Trophoblast cell (in vitro differentiated cells and primary cell): ENCODE results near the gene SLC6A12.

Experiments
- DNase-seq, 2 donors: peaks; one replicate each; pipeline ENCODE4 v3.0.0-alpha.2; 2016
- H2AFZ ChIP-seq: 2 replicates; pipeline ENCODE4 v1.6.1; 2013; ENCODE audit warnings: low read length, moderate library complexity, mild to moderate bottlenecking; ENCODE audit not compliant: insufficient read depth, poor library complexity
- H2AK5ac ChIP-seq: 2 replicates; pipeline ENCODE4 v1.6.1; 2013; ENCODE audit warnings: mild to moderate bottlenecking, low read length
- H2BK120ac ChIP-seq: 2 replicates; pipeline ENCODE4 v1.6.1; 2013; ENCODE audit warnings: low read length, mild to moderate bottlenecking, moderate library complexity; ENCODE audit not compliant: insufficient read depth, poor library complexity
- H2BK12ac ChIP-seq: 2 replicates; pipeline ENCODE4 v1.6.1; 2013; ENCODE audit warnings: mild to moderate bottlenecking, low read length, moderate library complexity
- H2BK5ac ChIP-seq: 2 replicates; pipeline ENCODE4 v1.6.1; 2013; ENCODE audit warnings: low read length, low read depth, moderate library complexity, mild to moderate bottlenecking; ENCODE audit not compliant: poor library complexity
- H3K14ac ChIP-seq: 2 replicates; pipeline ENCODE4 v1.6.1; 2013; ENCODE audit warnings: mild to moderate bottlenecking, low read length
- H3K18ac ChIP-seq: 2 replicates; pipeline ENCODE4 v1.6.1; 2013; ENCODE audit warnings: mild to moderate bottlenecking, low read length
- H3K23ac ChIP-seq: 2 replicates; pipeline ENCODE4 v1.6.1; 2013; ENCODE audit warnings: low read length
- H3K27ac ChIP-seq: 2 replicates; pipeline ENCODE4 v1.5.1; 2013; ENCODE audit warnings: low read depth, mild to moderate bottlenecking, inconsistent platforms, low read length, moderate library complexity
- H3K27me3 ChIP-seq: 2 replicates; pipeline ENCODE4 v1.6.1; 2013; ENCODE audit warnings: inconsistent platforms, mild to moderate bottlenecking, low read length, moderate library complexity; ENCODE audit not compliant: insufficient read depth
- H3K36me3 ChIP-seq, 2 experiments: 1 replicate in 1 of 2; 2 replicates in 1 of 2; pipeline ENCODE4 v1.6.1; 2013; ENCODE audit warnings: low read length in 2 of 2, mild to moderate bottlenecking in 2 of 2, moderate library complexity in 1 of 2; ENCODE audit not compliant: insufficient read depth in 2 of 2, control insufficient read depth in 1 of 2
- H3K4ac ChIP-seq: 2 replicates; pipeline ENCODE4 v1.6.1; 2013; ENCODE audit warnings: low read depth, mild to moderate bottlenecking, low read length, moderate library complexity
- H3K4me1 ChIP-seq, 2 experiments: 1 replicate in 1 of 2; 2 replicates in 1 of 2; pipeline ENCODE4 v1.6.1; 2013; ENCODE audit warnings: low read length in 2 of 2, mild to moderate bottlenecking in 2 of 2, moderate library complexity in 1 of 2; ENCODE audit not compliant: insufficient read depth in 2 of 2, control insufficient read depth in 1 of 2
- H3K4me2 ChIP-seq: 2 replicates; pipeline ENCODE4 v1.6.1; 2013; ENCODE audit warnings: inconsistent platforms, mild to moderate bottlenecking, low read length, moderate library complexity
- H3K4me3 ChIP-seq: 2 replicates; pipeline ENCODE4 v1.5.1; 2013; ENCODE audit warnings: mild to moderate bottlenecking, low read depth, low read length, inconsistent platforms
- H3K79me1 ChIP-seq: one replicate; pipeline ENCODE4 v1.6.1; 2013; ENCODE audit warnings: low read length
- H3K79me2 ChIP-seq: 2 replicates; pipeline ENCODE4 v1.6.1; 2013; ENCODE audit warnings: low read length, mild to moderate bottlenecking; ENCODE audit not compliant: control insufficient read depth, insufficient read depth, poor library complexity
- H3K9ac ChIP-seq: 2 replicates; pipeline ENCODE4 v1.6.1; 2013; ENCODE audit warnings: mild to moderate bottlenecking, low read length
- H3K9me3 ChIP-seq: 2 replicates; pipeline ENCODE4 v1.6.1; 2013; ENCODE audit warnings: low read depth, mild to moderate bottlenecking, control low read depth, inconsistent platforms, low read length; ENCODE audit not compliant: insufficient read depth
- H4K12ac ChIP-seq: 2 replicates; pipeline ENCODE4 v1.6.1; 2013; ENCODE audit warnings: low read depth, mild to moderate bottlenecking, low read length, moderate library complexity
- H4K8ac ChIP-seq: 2 replicates; pipeline ENCODE4 v1.6.1; 2013; ENCODE audit warnings: low read depth, mild to moderate bottlenecking, low read length, moderate library complexity
- H4K91ac ChIP-seq: one replicate; pipeline ENCODE4 v1.6.1; 2013; ENCODE audit warnings: low read depth, mild to moderate bottlenecking, low read length, moderate library complexity
- WGBS: extraction: QIAGEN DNeasy Blood & Tissue Kit; methylation state at CpG from one replicate; pipeline ENCODE4 v1.1.7; 2013; ENCODE audit warnings: missing lambda C conversion rate; ENCODE audit not compliant: insufficient read length, insufficient coverage; ENCODE audit errors: extremely low coverage; 5-methylcytosine and 5-hydroxymethylcytosine counted together

The SLC6A12 gene

GRCh38 chr12:220491-220890, 6.5 kb upstream of the SLC6A12 start:
- Histone ChIP-seq H2AFZ (no peak overlapping the region), H3K4me3 (no peak overlapping the region), H2BK5ac (no peak overlapping the region), H2BK12ac (no peak overlapping the region), H4K12ac (no peak overlapping the region), H2AK5ac (no peak overlapping the region), H3K9me3 (no peaks in the 10 kb centered on the region), H3K27me3 (no peaks in the 10 kb centered on the region), H3K14ac (no peak overlapping the region), H3K23ac (no peak overlapping the region), H3K9ac (no peak overlapping the region), H4K8ac (no peak overlapping the region), H3K18ac (no peak overlapping the region), H3K4me2 (no peak overlapping the region), H3K79me1 (no peaks in the 10 kb centered on the region), H4K91ac (no peak overlapping the region), H3K27ac (no peak overlapping the region), H3K4me1 (no peaks in the 10 kb centered on the region), H3K79me2 (no peaks in the 10 kb centered on the region), H3K4ac (no peak overlapping the region), H3K36me3 (no peaks in the 10 kb centered on the region), H2BK120ac (no peak overlapping the region)
- no peak for DNase-seq
- no CpG with 5 or more reads among the region's 6 CpGs for WGBS

GRCh38 chr12:219891-220352, 6.0 kb upstream of the SLC6A12 start:
- H2BK12ac ChIP-seq: no peak overlapping the region
- H4K91ac ChIP-seq: no peak overlapping the region
- DNase-seq: peak; percentile 14 to 33
- no peak overlapping the region for H4K8ac ChIP-seq
- no peaks in the 10 kb centered on the region for H3K9me3 ChIP-seq
- no peak overlapping the region for H3K14ac ChIP-seq
- H3K4me1 ChIP-seq: no peaks in the 10 kb centered on the region
- H3K9ac ChIP-seq: no peak overlapping the region
- H2AFZ ChIP-seq: no peak overlapping the region
- H3K4ac ChIP-seq: no peak overlapping the region
- H3K23ac ChIP-seq: no peak overlapping the region
- H2BK120ac ChIP-seq: no peak overlapping the region
- H3K4me3 ChIP-seq: no peak overlapping the region
- H3K27me3 ChIP-seq: no peaks in the 10 kb centered on the region
- H4K12ac ChIP-seq: no peak overlapping the region
- no peaks in the 10 kb centered on the region for H3K36me3 ChIP-seq
- H3K79me1 ChIP-seq: no peaks in the 10 kb centered on the region
- H3K79me2 ChIP-seq: no peaks in the 10 kb centered on the region
- no peak overlapping the region for H3K27ac ChIP-seq
- WGBS: no CpG with 5 or more reads among the region's 17 CpGs
- H2AK5ac ChIP-seq: no peak overlapping the region
- no peak overlapping the region for H2BK5ac ChIP-seq
- H3K4me2 ChIP-seq: no peak overlapping the region
- no peak overlapping the region for H3K18ac ChIP-seq

- no peak overlapping the region for H3K9ac ChIP-seq
- no peak overlapping the region for H2BK12ac ChIP-seq
- H3K36me3 ChIP-seq: no peaks in the 10 kb centered on the region
- no peaks in the 10 kb centered on the region for H3K27me3 ChIP-seq
- H3K79me2 ChIP-seq: no peaks in the 10 kb centered on the region
- no peaks in the 10 kb centered on the region for H3K79me1 ChIP-seq
- H4K12ac ChIP-seq: no peak overlapping the region
- no peak overlapping the region for H3K4me2 ChIP-seq
- H3K18ac ChIP-seq: no peak overlapping the region
- no peak for DNase-seq
- H2AFZ ChIP-seq: no peak overlapping the region
- H3K4me1 ChIP-seq: no peaks in the 10 kb centered on the region
- H2BK120ac ChIP-seq: no peak overlapping the region
- no peak overlapping the region for H2BK5ac ChIP-seq
- no peak overlapping the region for H3K14ac ChIP-seq
- no peak overlapping the region for H3K4me3 ChIP-seq
- H4K91ac ChIP-seq: no peak overlapping the region
- no peak overlapping the region for H2AK5ac ChIP-seq
- no peak overlapping the region for H3K4ac ChIP-seq
- H4K8ac ChIP-seq: no peak overlapping the region
- no peaks in the 10 kb centered on the region for H3K9me3 ChIP-seq
- H3K27ac ChIP-seq: no peak overlapping the region
- H3K23ac ChIP-seq: no peak overlapping the region
- WGBS: no CpG with 5 or more reads among the region's 30 CpGs
Observed at GRCh38 chr12:218728-219590, 5.0 kb upstream of the SLC6A12 start.

- Histone ChIP-seq H3K18ac (no peak overlapping the region), H3K9ac (no peak overlapping the region), H4K8ac (no peak overlapping the region), H3K4me2 (no peak overlapping the region), H3K23ac (no peak overlapping the region), H3K4me1 (no peaks in the 10 kb centered on the region), H3K4ac (no peak overlapping the region), H3K27ac (no peak overlapping the region), H2AFZ (no peak overlapping the region), H3K79me2 (no peaks in the 10 kb centered on the region), H3K79me1 (no peaks in the 10 kb centered on the region), H4K12ac (no peak overlapping the region), H2BK12ac (no peak overlapping the region), H3K4me3 (no peak overlapping the region), H2BK5ac (no peak overlapping the region), H2BK120ac (no peak overlapping the region), H3K36me3 (no peaks in the 10 kb centered on the region), H4K91ac (no peak overlapping the region), H3K9me3 (no peaks in the 10 kb centered on the region), H3K27me3 (no peaks in the 10 kb centered on the region), H3K14ac (no peak overlapping the region), H2AK5ac (no peak overlapping the region)
- no CpG with 5 or more reads among the region's 5 CpGs for WGBS
- DNase-seq: no peak
Observed at GRCh38 chr12:218221-218620, 4.3 kb upstream of the SLC6A12 start.
